ENCODE data around the gene INHBC. TPM values are rescaled to one million over a fixed set of nuclear protein-coding genes. Genes with fewer than 3 reads are reported as not detected.

INHBC gene
- total RNA-seq, 2 donors from 2014 or later = not detected

- H3K9me3 ChIP-seq = no peaks in the 10 kb centered on the region
- no peak for TF ChIP-seq CTCF (IDR thresholded peaks at IDR 0.05)
- DNase-seq (ENCODE audit: low spot score) = peak; percentile 71
- H3K4me3 ChIP-seq = peak overlapping the region; percentile 44 to 73
- peaks cover 0 to 34% of the 10 kb centered on the region in 2 donors for H3K4me1 ChIP-seq
- no peaks in the 10 kb centered on the region for H3K27me3 ChIP-seq
- H3K36me3 ChIP-seq = no peaks in the 10 kb centered on the region
- peak overlapping the region; percentile 72 to 73 for H3K27ac ChIP-seq
Measured at GRCh38 chr12:57461276-57461916, 26.8 kb downstream of the INHBC start.

GRCh38 chr12:57461917-57462250 is 27.3 kb downstream of the INHBC start:
- Histone ChIP-seq H3K36me3 (no peaks in the 10 kb centered on the region), H3K9me3 (no peaks in the 10 kb centered on the region), H3K27ac (peak overlapping the region; percentile 72 to 73), H3K4me1 (peaks cover 0 to 34% of the 10 kb centered on the region in 2 donors), H3K4me3 (peak overlapping the region; percentile 44 to 73), H3K27me3 (no peaks in the 10 kb centered on the region)
- DNase-seq (ENCODE audit: low spot score) = no peak
- TF ChIP-seq CTCF (IDR thresholded peaks at IDR 0.05) = no peak

- Histone ChIP-seq H3K27ac (peak overlapping the region; percentile 72 to 73), H3K36me3 (no peaks in the 10 kb centered on the region), H3K9me3 (no peaks in the 10 kb centered on the region), H3K4me3 (peak overlapping the region; percentile 44 to 73), H3K4me1 (peaks cover 0 to 34% of the 10 kb centered on the region in 2 donors), H3K27me3 (no peaks in the 10 kb centered on the region)
- peak; percentile 88 for DNase-seq (ENCODE audit: low spot score)
- TF ChIP-seq CTCF (IDR thresholded peaks at IDR 0.05) = peak; percentile 95 to 96
Measured at GRCh38 chr12:57462251-57462911, 27.8 kb downstream of the INHBC start.

- no peak for DNase-seq (ENCODE audit: low spot score)
- Histone ChIP-seq H3K27me3 (no peaks in the 10 kb centered on the region), H3K4me1 (peaks cover 0 to 34% of the 10 kb centered on the region in 2 donors), H3K4me3 (peak overlapping the region in 1 of 2 donors; percentile 73), H3K9me3 (no peaks in the 10 kb centered on the region), H3K27ac (peak overlapping the region; percentile 72 to 73), H3K36me3 (no peaks in the 10 kb centered on the region)
- TF ChIP-seq CTCF (IDR thresholded peaks at IDR 0.05) = peak in 1 of 2 donors; percentile 9
Measured at GRCh38 chr12:57462912-57463253, 28.3 kb downstream of the INHBC start.

- no peaks in the 10 kb centered on the region for H3K9me3 ChIP-seq
Measured at GRCh38 chr12:57464569-57464968, 30.0 kb downstream of the INHBC start.

More at GRCh38 chr12:57464569-57464968, 30.0 kb downstream of the INHBC start:
- H3K27me3 ChIP-seq = no peaks in the 10 kb centered on the region
- H3K4me3 ChIP-seq = no peak overlapping the region
- peaks cover 0 to 28% of the 10 kb centered on the region in 2 donors for H3K4me1 ChIP-seq
- no peaks in the 10 kb centered on the region for H3K36me3 ChIP-seq
- H3K27ac ChIP-seq = no peak overlapping the region
- TF ChIP-seq CTCF (IDR thresholded peaks at IDR 0.05) = no peak
- no peak for DNase-seq (ENCODE audit: low spot score)

Data from right atrium auricular region (tissue), 2 donors.